WTC11 (cell line): Measurements from ENCODE around the gene KLHL7. TPM values are rescaled to one million over a fixed set of nuclear protein-coding genes. Genes with fewer than 3 reads are reported as not detected.

ENCODE experiments used
- ATAC-seq: fragments of 200-7000 bp; cut with Tn5 transposase; 2 replicates; pipeline ENCODE4 v1.10.0; 2021; ENCODE audit warnings: mild to moderate bottlenecking, moderate library complexity
- CTCF ChIA-PET: fragments of 300-600 bp; sonication (Branson Sonifier 250); formaldehyde crosslinking; loops from one replicate; lab custom pipeline; 2021; ENCODE audit warnings: antibody characterized with exemption; lab: Charles Lee
- POLR2A ChIA-PET: fragments of 350-600 bp; sonication (Branson Sonifier 250); formaldehyde crosslinking; loops from one replicate; lab custom pipeline; 2021; ENCODE audit warnings: antibody characterized with exemption; lab: Charles Lee
- DNase-seq: peaks from one replicate; pipeline ENCODE4 v3.0.0; 2021; ENCODE audit warnings: low spot score
- H3K27ac Mint-ChIP-seq: 2 replicates; pipeline ENCODE4 v1.8.0; 2021; ENCODE audit warnings: mixed read lengths
- H3K27me3 Mint-ChIP-seq: 2 replicates; pipeline ENCODE4 v1.8.0; 2021; ENCODE audit warnings: low read depth, mild to moderate bottlenecking, moderate library complexity, mixed read lengths
- H3K36me3 Mint-ChIP-seq: 2 replicates; pipeline ENCODE4 v1.8.0; 2021; ENCODE audit warnings: mixed read lengths
- H3K4me1 Mint-ChIP-seq: 2 replicates; pipeline ENCODE4 v1.8.0; 2022; ENCODE audit warnings: mixed read lengths
- H3K4me3 Mint-ChIP-seq: 2 replicates; pipeline ENCODE4 v1.8.0; 2021; ENCODE audit warnings: mild to moderate bottlenecking, moderate library complexity, mixed read lengths
- H3K9me3 Mint-ChIP-seq: 2 replicates; pipeline ENCODE4 v1.8.0; 2021; ENCODE audit warnings: mixed read lengths
- CBFB ChIP-seq: sonication (generic); formaldehyde crosslinking; IDR thresholded peaks from 2 replicates; pipeline ENCODE4 v1.8.1; 2022; ENCODE audit warnings: mild to moderate bottlenecking, low read depth, missing genetic modification reagents
- ESRRA ChIP-seq: sonication (generic); formaldehyde crosslinking; IDR thresholded peaks from 2 replicates; pipeline ENCODE4 v1.8.1; 2022; ENCODE audit warnings: mild to moderate bottlenecking, missing genetic modification reagents, borderline replicate concordance
- FOXK1 ChIP-seq: sonication (generic); formaldehyde crosslinking; IDR thresholded peaks from 2 replicates; pipeline ENCODE4 v1.8.0; 2022; ENCODE audit warnings: mild to moderate bottlenecking, moderate library complexity, missing genetic modification reagents
- FOXP1 ChIP-seq: sonication (generic); formaldehyde crosslinking; IDR thresholded peaks from 2 replicates; pipeline ENCODE4 v1.8.0; 2022; ENCODE audit warnings: missing genetic modification reagents, mild to moderate bottlenecking, moderate library complexity, borderline replicate concordance
- GABPB1 ChIP-seq: sonication (generic); formaldehyde crosslinking; IDR thresholded peaks from 2 replicates; pipeline ENCODE4 v1.8.1; 2023; ENCODE audit warnings: mild to moderate bottlenecking, missing genetic modification reagents
- GTF2I ChIP-seq: fragments of 250-450 bp; sonication (Bioruptor Pico); conservative IDR thresholded peaks from 2 replicates; pipeline ENCODE4 v1.4.0; 2021; ENCODE audit warnings: mild to moderate bottlenecking
- IRF2 ChIP-seq: sonication (generic); formaldehyde crosslinking; IDR thresholded peaks from 2 replicates; pipeline ENCODE4 v1.8.0; 2022; ENCODE audit warnings: low read depth, missing genetic modification reagents, borderline replicate concordance
- JAZF1 ChIP-seq: fragments of 250-450 bp; sonication (Bioruptor Pico); IDR thresholded peaks from 2 replicates; pipeline ENCODE4 v1.9.0; 2021; ENCODE audit warnings: moderate library complexity, mild to moderate bottlenecking, inconsistent platforms
- NFATC4 ChIP-seq: fragments of 250-450 bp; sonication (Bioruptor Pico); IDR thresholded peaks from 2 replicates; pipeline ENCODE4 v1.9.0; 2021; ENCODE audit warnings: mild to moderate bottlenecking
- NFYB ChIP-seq: sonication (generic); formaldehyde crosslinking; conservative IDR thresholded peaks from 2 replicates; pipeline ENCODE4 v1.8.0; 2022; ENCODE audit warnings: low read depth, missing genetic modification reagents
- NR3C1 ChIP-seq: sonication (generic); formaldehyde crosslinking; conservative IDR thresholded peaks from 2 replicates; pipeline ENCODE4 v1.8.1; 2023; ENCODE audit warnings: low read depth, mild to moderate bottlenecking, missing genetic modification reagents
- RELA ChIP-seq: sonication (generic); formaldehyde crosslinking; IDR thresholded peaks from 2 replicates; pipeline ENCODE4 v1.8.1; 2022; ENCODE audit warnings: missing genetic modification reagents, mild to moderate bottlenecking, borderline replicate concordance
- TP53 ChIP-seq: sonication (generic); formaldehyde crosslinking; IDR thresholded peaks from 2 replicates; pipeline ENCODE4 v1.8.1; 2023; ENCODE audit warnings: mild to moderate bottlenecking, missing genetic modification reagents
- ZBTB21 ChIP-seq: sonication (generic); formaldehyde crosslinking; IDR thresholded peaks from 2 replicates; pipeline ENCODE4 v1.8.1; 2023; ENCODE audit warnings: mild to moderate bottlenecking, missing genetic modification reagents, borderline replicate concordance
- ZNF219 ChIP-seq: sonication (generic); formaldehyde crosslinking; IDR thresholded peaks from 2 replicates; pipeline ENCODE4 v1.8.0; 2023; ENCODE audit warnings: missing genetic modification reagents, mild to moderate bottlenecking, borderline replicate concordance
- ZNF396 ChIP-seq: fragments of 250-450 bp; sonication (Bioruptor Pico); IDR thresholded peaks from 2 replicates; pipeline ENCODE4 v1.8.0; 2021; ENCODE audit warnings: mild to moderate bottlenecking, moderate library complexity, borderline replicate concordance
- ZNF423 ChIP-seq: fragments of 250-450 bp; sonication (Bioruptor Pico); IDR thresholded peaks from 2 replicates; pipeline ENCODE4 v2.1.2; 2022; ENCODE audit warnings: mild to moderate bottlenecking, moderate library complexity
- total RNA-seq: library from RNA; stranded (reverse); gene quantifications from 3 replicates; pipeline ENCODE4 v1.2.3, GENCODE V29; 2021
- TF ChIP-seq, protein P1 (sequence below): sonication (generic); formaldehyde crosslinking; IDR thresholded peaks from 2 replicates; pipeline ENCODE4 v1.8.0; 2023; ENCODE audit warnings: missing genetic modification reagents, mild to moderate bottlenecking, borderline replicate concordance
- TF ChIP-seq, protein P2 (sequence below): fragments of 250-450 bp; sonication (Bioruptor Pico); IDR thresholded peaks from 2 replicates; pipeline ENCODE4 v1.9.0; 2021; ENCODE audit warnings: mild to moderate bottlenecking
- TF ChIP-seq, protein P3 (sequence below): fragments of 250-450 bp; sonication (Bioruptor Pico); IDR thresholded peaks from 2 replicates; pipeline ENCODE4 v1.9.0; 2021; ENCODE audit warnings: moderate library complexity, mild to moderate bottlenecking, inconsistent platforms, borderline replicate concordance
- TF ChIP-seq, protein P4 (sequence below): sonication (generic); formaldehyde crosslinking; IDR thresholded peaks from 2 replicates; pipeline ENCODE4 v1.8.1; 2023; ENCODE audit warnings: mild to moderate bottlenecking, missing genetic modification reagents
- TF ChIP-seq, protein P5 (sequence below): sonication (generic); formaldehyde crosslinking; conservative IDR thresholded peaks from 2 replicates; pipeline ENCODE4 v1.8.1; 2023; ENCODE audit warnings: mild to moderate bottlenecking, low read depth, missing genetic modification reagents, moderate library complexity

KLHL7 gene
- total RNA-seq, 1 experiment from 2014 or later, result 82.1 TPM

DNA sequence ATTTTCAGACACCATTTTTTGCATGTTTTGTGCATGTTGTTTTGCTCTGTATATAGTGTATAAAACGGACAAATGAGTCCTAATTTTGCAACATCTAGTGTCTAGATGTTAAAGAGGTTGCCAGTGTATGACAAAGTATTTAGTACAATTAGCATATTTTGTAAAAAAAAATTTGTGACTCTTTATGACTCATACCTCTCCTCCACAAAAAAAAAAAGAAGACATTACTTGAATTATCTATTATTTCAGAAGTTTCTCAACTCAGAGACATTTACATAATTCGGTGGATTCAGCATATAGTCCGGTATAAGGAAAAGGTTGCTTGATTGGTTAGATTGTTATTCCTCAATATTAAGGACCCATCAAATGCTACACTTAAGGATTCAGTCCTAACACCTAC, 102.3 kb downstream of the KLHL7 start:
- no peak overlapping the region for H3K27ac Mint-ChIP-seq
- ChIA-PET POLR2A (no interaction called here), CTCF (no interaction called here)
- ATAC-seq, result no peak
- H3K36me3 Mint-ChIP-seq, result no peaks in the 10 kb centered on the region; the same call in 1 of the 2 replicates
- no peak for TF ChIP-seq NR3C1 (CRISPR knock-in tag)
- TF ChIP-seq, protein P1, sequence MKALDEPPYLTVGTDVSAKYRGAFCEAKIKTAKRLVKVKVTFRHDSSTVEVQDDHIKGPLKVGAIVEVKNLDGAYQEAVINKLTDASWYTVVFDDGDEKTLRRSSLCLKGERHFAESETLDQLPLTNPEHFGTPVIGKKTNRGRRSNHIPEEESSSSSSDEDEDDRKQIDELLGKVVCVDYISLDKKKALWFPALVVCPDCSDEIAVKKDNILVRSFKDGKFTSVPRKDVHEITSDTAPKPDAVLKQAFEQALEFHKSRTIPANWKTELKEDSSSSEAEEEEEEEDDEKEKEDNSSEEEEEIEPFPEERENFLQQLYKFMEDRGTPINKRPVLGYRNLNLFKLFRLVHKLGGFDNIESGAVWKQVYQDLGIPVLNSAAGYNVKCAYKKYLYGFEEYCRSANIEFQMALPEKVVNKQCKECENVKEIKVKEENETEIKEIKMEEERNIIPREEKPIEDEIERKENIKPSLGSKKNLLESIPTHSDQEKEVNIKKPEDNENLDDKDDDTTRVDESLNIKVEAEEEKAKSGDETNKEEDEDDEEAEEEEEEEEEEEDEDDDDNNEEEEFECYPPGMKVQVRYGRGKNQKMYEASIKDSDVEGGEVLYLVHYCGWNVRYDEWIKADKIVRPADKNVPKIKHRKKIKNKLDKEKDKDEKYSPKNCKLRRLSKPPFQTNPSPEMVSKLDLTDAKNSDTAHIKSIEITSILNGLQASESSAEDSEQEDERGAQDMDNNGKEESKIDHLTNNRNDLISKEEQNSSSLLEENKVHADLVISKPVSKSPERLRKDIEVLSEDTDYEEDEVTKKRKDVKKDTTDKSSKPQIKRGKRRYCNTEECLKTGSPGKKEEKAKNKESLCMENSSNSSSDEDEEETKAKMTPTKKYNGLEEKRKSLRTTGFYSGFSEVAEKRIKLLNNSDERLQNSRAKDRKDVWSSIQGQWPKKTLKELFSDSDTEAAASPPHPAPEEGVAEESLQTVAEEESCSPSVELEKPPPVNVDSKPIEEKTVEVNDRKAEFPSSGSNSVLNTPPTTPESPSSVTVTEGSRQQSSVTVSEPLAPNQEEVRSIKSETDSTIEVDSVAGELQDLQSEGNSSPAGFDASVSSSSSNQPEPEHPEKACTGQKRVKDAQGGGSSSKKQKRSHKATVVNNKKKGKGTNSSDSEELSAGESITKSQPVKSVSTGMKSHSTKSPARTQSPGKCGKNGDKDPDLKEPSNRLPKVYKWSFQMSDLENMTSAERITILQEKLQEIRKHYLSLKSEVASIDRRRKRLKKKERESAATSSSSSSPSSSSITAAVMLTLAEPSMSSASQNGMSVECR, result no peak
- TF ChIP-seq NFATC4 (CRISPR knock-in tag), result no peak
- no peak for TF ChIP-seq GTF2I
- no peak for TF ChIP-seq CBFB (CRISPR knock-in tag)
- TF ChIP-seq, protein P2, sequence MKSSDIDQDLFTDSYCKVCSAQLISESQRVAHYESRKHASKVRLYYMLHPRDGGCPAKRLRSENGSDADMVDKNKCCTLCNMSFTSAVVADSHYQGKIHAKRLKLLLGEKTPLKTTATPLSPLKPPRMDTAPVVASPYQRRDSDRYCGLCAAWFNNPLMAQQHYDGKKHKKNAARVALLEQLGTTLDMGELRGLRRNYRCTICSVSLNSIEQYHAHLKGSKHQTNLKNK, result no peak
- H3K27me3 Mint-ChIP-seq, result peaks cover 4% of the 10 kb centered on the region; the same call in 1 of the 2 replicates
- no peak overlapping the region for H3K4me3 Mint-ChIP-seq
- H3K4me1 Mint-ChIP-seq, result peaks cover 10% of the 10 kb centered on the region; the same call in 1 of the 2 replicates
- no peak for DNase-seq
- no peaks in the 10 kb centered on the region for H3K9me3 Mint-ChIP-seq

DNA sequence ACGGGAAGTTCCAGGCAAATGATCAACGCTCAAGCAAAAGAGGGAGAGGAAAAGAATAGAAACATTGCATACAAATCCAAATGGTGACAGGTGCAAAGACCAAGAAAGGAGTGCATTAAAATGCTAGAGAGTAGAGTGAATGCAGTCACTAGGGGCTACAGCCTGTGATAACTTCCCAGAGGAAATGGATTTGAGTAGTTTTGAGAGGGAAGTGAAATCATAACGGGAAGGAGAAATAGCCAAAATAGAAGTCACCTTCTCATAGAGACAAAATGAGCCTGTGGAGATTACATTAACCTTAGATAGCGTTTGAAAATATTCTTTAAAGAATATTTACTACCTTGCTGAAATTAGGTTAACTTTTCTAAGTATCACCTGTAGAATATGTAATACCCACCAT, 102.7 kb downstream of the KLHL7 start:
- H3K27me3 Mint-ChIP-seq, result peaks cover 4% of the 10 kb centered on the region; the same call in 1 of the 2 replicates
- no peak for TF ChIP-seq ZNF219 (CRISPR knock-in tag)
- TF ChIP-seq ZBTB21, result no peak
- no peak for TF ChIP-seq IRF2 (CRISPR knock-in tag)
- no peak for TF ChIP-seq TP53
- no peak for TF ChIP-seq RELA (CRISPR knock-in tag)
- TF ChIP-seq GTF2I, result no peak
- no peak for TF ChIP-seq GABPB1 (CRISPR knock-in tag)
- TF ChIP-seq, all 79 proteins: peak for 0
- Mint-ChIP-seq H3K27ac (no peak overlapping the region), H3K36me3 (no peaks in the 10 kb centered on the region; the same call in 1 of the 2 replicates), H3K4me1 (peaks cover 10% of the 10 kb centered on the region; the same call in 1 of the 2 replicates), H3K9me3 (no peaks in the 10 kb centered on the region), H3K4me3 (no peak overlapping the region)
- DNase-seq, result no peak
- POLR2A ChIA-PET, result no interaction called here
- CTCF ChIA-PET, result no interaction called here
- no peak for ATAC-seq

DNA sequence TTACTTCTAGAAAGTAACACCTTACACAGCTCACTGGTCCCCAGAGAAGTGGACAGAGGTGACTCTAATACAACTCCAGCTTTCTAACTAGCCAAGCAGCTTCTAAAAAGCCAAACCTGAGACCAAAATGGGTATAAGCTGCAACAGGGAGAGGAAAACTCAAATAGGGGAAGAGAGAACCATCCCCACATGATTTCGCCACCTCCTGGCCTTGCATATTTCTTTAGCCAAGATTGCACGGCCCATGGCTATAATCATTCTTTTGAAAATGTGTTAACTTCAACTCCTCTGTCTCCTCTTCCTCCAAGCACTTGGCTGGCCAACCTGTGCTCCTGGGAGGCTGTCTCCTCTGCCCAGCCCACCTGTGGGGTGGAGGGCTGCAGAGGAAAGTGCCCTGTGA, 104.9 kb downstream of the KLHL7 start:
- Mint-ChIP-seq H3K27me3 (peaks cover 4% of the 10 kb centered on the region; the same call in 1 of the 2 replicates), H3K9me3 (no peaks in the 10 kb centered on the region)
- no peak for ATAC-seq

DNA sequence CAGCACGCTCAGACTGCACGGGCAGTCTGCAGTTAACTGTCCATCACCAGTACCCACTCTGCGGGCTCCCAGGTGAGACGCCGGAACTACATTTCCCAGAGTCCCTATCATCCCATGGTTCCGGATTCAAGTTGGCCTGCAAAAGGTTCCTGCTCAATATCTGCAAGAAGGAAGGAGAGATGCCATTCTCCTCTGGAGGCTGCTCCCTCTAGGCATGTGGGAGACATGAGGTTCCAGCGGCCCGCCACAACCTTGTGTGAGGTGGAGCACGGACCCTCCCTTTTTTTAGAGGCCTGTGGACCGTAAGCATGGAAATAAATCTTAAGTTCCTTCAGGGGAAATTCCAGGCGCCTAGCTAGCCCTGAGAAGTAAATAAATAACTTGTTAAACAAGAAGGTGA, 106.0 kb downstream of the KLHL7 start:
- no peaks in the 10 kb centered on the region for H3K36me3 Mint-ChIP-seq
- POLR2A ChIA-PET, result no interaction called here
- DNase-seq (peak; percentile 32), ATAC-seq (peak; percentile 95)
- H3K4me3 Mint-ChIP-seq, result no peak overlapping the region
- peaks cover 4% of the 10 kb centered on the region; the same call in 1 of the 2 replicates for H3K27me3 Mint-ChIP-seq
- CTCF ChIA-PET, result no interaction called here
- H3K9me3 Mint-ChIP-seq, result no peaks in the 10 kb centered on the region
- H3K27ac Mint-ChIP-seq, result no peak overlapping the region
- H3K4me1 Mint-ChIP-seq, result peaks cover 5% of the 10 kb centered on the region; the same call in 1 of the 2 replicates
- TF ChIP-seq ZNF396 (CRISPR knock-in tag) (no peak), FOXP1 (CRISPR knock-in tag) (no peak), FOXK1 (CRISPR knock-in tag) (no peak)
- TF ChIP-seq, protein P3, sequence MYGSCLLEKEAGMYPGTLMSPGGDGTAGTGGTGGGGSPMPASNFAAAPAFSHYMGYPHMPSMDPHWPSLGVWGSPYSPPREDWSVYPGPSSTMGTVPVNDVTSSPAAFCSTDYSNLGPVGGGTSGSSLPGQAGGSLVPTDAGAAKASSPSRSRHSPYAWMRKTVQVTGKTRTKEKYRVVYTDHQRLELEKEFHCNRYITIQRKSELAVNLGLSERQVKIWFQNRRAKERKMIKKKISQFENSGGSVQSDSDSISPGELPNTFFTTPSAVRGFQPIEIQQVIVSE (CRISPR knock-in tag), result no peak
- TF ChIP-seq, protein P4, sequence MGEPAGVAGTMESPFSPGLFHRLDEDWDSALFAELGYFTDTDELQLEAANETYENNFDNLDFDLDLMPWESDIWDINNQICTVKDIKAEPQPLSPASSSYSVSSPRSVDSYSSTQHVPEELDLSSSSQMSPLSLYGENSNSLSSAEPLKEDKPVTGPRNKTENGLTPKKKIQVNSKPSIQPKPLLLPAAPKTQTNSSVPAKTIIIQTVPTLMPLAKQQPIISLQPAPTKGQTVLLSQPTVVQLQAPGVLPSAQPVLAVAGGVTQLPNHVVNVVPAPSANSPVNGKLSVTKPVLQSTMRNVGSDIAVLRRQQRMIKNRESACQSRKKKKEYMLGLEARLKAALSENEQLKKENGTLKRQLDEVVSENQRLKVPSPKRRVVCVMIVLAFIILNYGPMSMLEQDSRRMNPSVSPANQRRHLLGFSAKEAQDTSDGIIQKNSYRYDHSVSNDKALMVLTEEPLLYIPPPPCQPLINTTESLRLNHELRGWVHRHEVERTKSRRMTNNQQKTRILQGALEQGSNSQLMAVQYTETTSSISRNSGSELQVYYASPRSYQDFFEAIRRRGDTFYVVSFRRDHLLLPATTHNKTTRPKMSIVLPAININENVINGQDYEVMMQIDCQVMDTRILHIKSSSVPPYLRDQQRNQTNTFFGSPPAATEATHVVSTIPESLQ, result no peak
- TF ChIP-seq, protein P5, sequence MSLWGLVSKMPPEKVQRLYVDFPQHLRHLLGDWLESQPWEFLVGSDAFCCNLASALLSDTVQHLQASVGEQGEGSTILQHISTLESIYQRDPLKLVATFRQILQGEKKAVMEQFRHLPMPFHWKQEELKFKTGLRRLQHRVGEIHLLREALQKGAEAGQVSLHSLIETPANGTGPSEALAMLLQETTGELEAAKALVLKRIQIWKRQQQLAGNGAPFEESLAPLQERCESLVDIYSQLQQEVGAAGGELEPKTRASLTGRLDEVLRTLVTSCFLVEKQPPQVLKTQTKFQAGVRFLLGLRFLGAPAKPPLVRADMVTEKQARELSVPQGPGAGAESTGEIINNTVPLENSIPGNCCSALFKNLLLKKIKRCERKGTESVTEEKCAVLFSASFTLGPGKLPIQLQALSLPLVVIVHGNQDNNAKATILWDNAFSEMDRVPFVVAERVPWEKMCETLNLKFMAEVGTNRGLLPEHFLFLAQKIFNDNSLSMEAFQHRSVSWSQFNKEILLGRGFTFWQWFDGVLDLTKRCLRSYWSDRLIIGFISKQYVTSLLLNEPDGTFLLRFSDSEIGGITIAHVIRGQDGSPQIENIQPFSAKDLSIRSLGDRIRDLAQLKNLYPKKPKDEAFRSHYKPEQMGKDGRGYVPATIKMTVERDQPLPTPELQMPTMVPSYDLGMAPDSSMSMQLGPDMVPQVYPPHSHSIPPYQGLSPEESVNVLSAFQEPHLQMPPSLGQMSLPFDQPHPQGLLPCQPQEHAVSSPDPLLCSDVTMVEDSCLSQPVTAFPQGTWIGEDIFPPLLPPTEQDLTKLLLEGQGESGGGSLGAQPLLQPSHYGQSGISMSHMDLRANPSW, result no peak

More for the DNA sequence above, 104.9 kb downstream of the KLHL7 start:
- peaks cover 8% of the 10 kb centered on the region; the same call in 1 of the 2 replicates for H3K4me1 Mint-ChIP-seq
- no peak for DNase-seq
- H3K4me3 Mint-ChIP-seq, result no peak overlapping the region
- no peaks in the 10 kb centered on the region for H3K36me3 Mint-ChIP-seq
- no peak overlapping the region for H3K27ac Mint-ChIP-seq
- ChIA-PET CTCF (no interaction called here), POLR2A (no interaction called here)
- TF ChIP-seq ZNF423, result no peak
- no peak for TF ChIP-seq JAZF1
- TF ChIP-seq ESRRA (CRISPR knock-in tag), result no peak
- TF ChIP-seq NFYB (CRISPR knock-in tag), result no peak
